DOHH2 (cell line): Measurements from ENCODE around the gene CEP112.

Source experiments
- H3F3A ChIP-seq: fragments of 200-600 bp; sonication (generic), shearing (Covaris generic); 2 replicates; pipeline ENCODE4 v1.6.0; 2016; ENCODE audit warnings: antibody characterized with exemption, mild to moderate bottlenecking; ENCODE audit not compliant: control insufficient read depth, insufficient read depth
- H3K27ac ChIP-seq: fragments of 200-600 bp; sonication (generic); 2 replicates; pipeline ENCODE4 v1.5.1; 2014; ENCODE audit warnings: low read depth, mild to moderate bottlenecking, low read length, moderate library complexity
- H3K27me3 ChIP-seq: fragments of 200-600 bp; sonication (generic); 2 replicates; pipeline ENCODE4 v1.6.1; 2014; ENCODE audit warnings: mild to moderate bottlenecking, low read length, mixed read lengths; ENCODE audit not compliant: control insufficient read depth
- H3K36me3 ChIP-seq: fragments of 200-600 bp; sonication (generic); 2 replicates; pipeline ENCODE4 v1.6.1; 2014; ENCODE audit warnings: mild to moderate bottlenecking, low read length, moderate library complexity, mixed read lengths; ENCODE audit not compliant: control insufficient read depth
- H3K4me1 ChIP-seq: fragments of 200-600 bp; sonication (generic); 2 replicates; pipeline ENCODE4 v1.6.1; 2014; ENCODE audit warnings: mild to moderate bottlenecking, low read length, mixed read lengths; ENCODE audit not compliant: control insufficient read depth
- H3K4me2 ChIP-seq: fragments of 200-600 bp; sonication (generic); 2 replicates; pipeline ENCODE4 v1.6.0; 2014; ENCODE audit warnings: mild to moderate bottlenecking, low read length, moderate library complexity
- H3K4me3 ChIP-seq: fragments of 200-600 bp; sonication (generic); 2 replicates; pipeline ENCODE4 v1.5.1; 2014; ENCODE audit warnings: mild to moderate bottlenecking, low read length, mixed read lengths
- H3K79me2 ChIP-seq: fragments of 200-600 bp; sonication (generic); 2 replicates; pipeline ENCODE4 v1.6.1; 2014; ENCODE audit warnings: mild to moderate bottlenecking, low read length, mixed read lengths; ENCODE audit not compliant: control insufficient read depth
- H3K9me2 ChIP-seq: fragments of 200-600 bp; sonication (generic); replicated peaks from 2 replicates; pipeline ENCODE4 v1.6.1; 2014; ENCODE audit warnings: mild to moderate bottlenecking, low read length, mixed read lengths; ENCODE audit not compliant: control insufficient read depth
- H3K9me3 ChIP-seq: fragments of 200-600 bp; sonication (generic); 2 replicates; pipeline ENCODE4 v1.6.1; 2014; ENCODE audit warnings: antibody characterized with exemption, low read length, mixed read lengths; ENCODE audit not compliant: control insufficient read depth, insufficient read depth
- H4K20me1 ChIP-seq: fragments of 200-600 bp; sonication (generic); 2 replicates; pipeline ENCODE4 v1.6.0; 2014; ENCODE audit warnings: low read depth, mild to moderate bottlenecking, antibody characterized with exemption, low read length, moderate library complexity; ENCODE audit not compliant: control insufficient read depth, insufficient read depth
- CTCF ChIP-seq: fragments of 200-600 bp; sonication (generic); IDR thresholded peaks from one replicate; pipeline ENCODE4 v1.5.1; 2014; ENCODE audit warnings: antibody characterized with exemption, mild to moderate bottlenecking, low read depth, low read length; ENCODE audit not compliant: poor library complexity, severe bottlenecking
- EZH2phosphoT487 ChIP-seq: fragments of 200-600 bp; sonication (generic); IDR thresholded peaks from 2 replicates; pipeline ENCODE4 v1.6.1; 2017; ENCODE audit warnings: borderline replicate concordance, mild to moderate bottlenecking, antibody characterized with exemption, low read length, moderate library complexity, mixed read lengths

Gene CEP112

GRCh38 chr17:65800655-65801054 is 391.3 kb downstream of the CEP112 start:
- Histone ChIP-seq H3K79me2 (no peaks in the 10 kb centered on the region), H3K4me2 (no peak overlapping the region), H3K4me1 (no peaks in the 10 kb centered on the region), H3K27ac (no peak overlapping the region), H3K9me3 (peaks cover 8% of the 10 kb centered on the region; the same call in 1 of the 2 replicates), H3F3A (no peaks in the 10 kb centered on the region), H3K36me3 (no peaks in the 10 kb centered on the region), H3K4me3 (no peak overlapping the region), H3K27me3 (no peaks in the 10 kb centered on the region), H4K20me1 (no peaks in the 10 kb centered on the region), H3K9me2 (no peaks in the 10 kb centered on the region)
- TF ChIP-seq CTCF (no peak), EZH2phosphoT487 (no peak)

- Histone ChIP-seq H3K9me2 (no peaks in the 10 kb centered on the region), H3K36me3 (no peaks in the 10 kb centered on the region), H3K4me1 (no peaks in the 10 kb centered on the region), H3K9me3 (peaks cover 8% of the 10 kb centered on the region; the same call in 1 of the 2 replicates), H3F3A (no peaks in the 10 kb centered on the region), H4K20me1 (no peaks in the 10 kb centered on the region), H3K4me3 (no peak overlapping the region), H3K27ac (no peak overlapping the region), H3K79me2 (no peaks in the 10 kb centered on the region), H3K4me2 (no peak overlapping the region), H3K27me3 (no peaks in the 10 kb centered on the region)
- TF ChIP-seq CTCF (no peak), EZH2phosphoT487 (no peak)
These were observed 392.1 kb downstream of the CEP112 start for GRCh38 chr17:65799869-65800268.

- TF ChIP-seq EZH2phosphoT487: no peak
- no peak for TF ChIP-seq CTCF
- H4K20me1 ChIP-seq: no peaks in the 10 kb centered on the region
- H3K4me2 ChIP-seq: no peak overlapping the region
- H3K27me3 ChIP-seq: no peaks in the 10 kb centered on the region
- no peaks in the 10 kb centered on the region for H3F3A ChIP-seq
- H3K79me2 ChIP-seq: no peaks in the 10 kb centered on the region
- H3K36me3 ChIP-seq: no peaks in the 10 kb centered on the region
- H3K27ac ChIP-seq: no peak overlapping the region
- no peaks in the 10 kb centered on the region for H3K4me1 ChIP-seq
- no peak overlapping the region for H3K4me3 ChIP-seq
- no peaks in the 10 kb centered on the region for H3K9me2 ChIP-seq
- peaks cover 8% of the 10 kb centered on the region; the same call in 1 of the 2 replicates for H3K9me3 ChIP-seq
These were observed 392.5 kb downstream of the CEP112 start for GRCh38 chr17:65799454-65799853.
